HCT116 (cell line): ENCODE data around the gene CCL1.

ENCODE experiments used
- CEBPB ChIP-seq: IDR thresholded peaks from 2 replicates; pipeline ENCODE4 v1.6.1; 2012; ENCODE audit warnings: low read depth
- EGR1 ChIP-seq: IDR thresholded peaks from 2 replicates; pipeline ENCODE4 v1.6.1; 2012; ENCODE audit warnings: low read depth
- EZH2 ChIP-seq: fragments of 200-600 bp; sonication (generic); IDR thresholded peaks from 2 replicates; pipeline ENCODE4 v1.6.1; 2017; ENCODE audit warnings: antibody characterized with exemption, mixed run types
- MAX ChIP-seq: IDR thresholded peaks from 2 replicates; pipeline ENCODE4 v1.6.1; 2012
- RAD21 ChIP-seq: IDR thresholded peaks from 2 replicates; pipeline ENCODE4 v1.6.1; 2012; ENCODE audit warnings: low read depth, mild to moderate bottlenecking
- TF ChIP-seq, protein P1 (sequence below), 3 experiments: fragments of 200-600 bp in 1 of 3; sonication (generic) in 1 of 3; IDR thresholded peaks in 2 of 3; conservative IDR thresholded peaks in 1 of 3; 2 replicates each; pipeline ENCODE4 v1.5.1; 2012 to 2017; ENCODE audit warnings: low read depth in 2 of 3, low read length in 2 of 3, antibody characterized with exemption in 1 of 3, borderline replicate concordance in 1 of 3, control low read depth in 1 of 3, mild to moderate bottlenecking in 1 of 3, mixed read lengths in 1 of 3, mixed run types in 1 of 3, moderate library complexity in 1 of 3; ENCODE audit not compliant: insufficient read depth in 1 of 3
- TF ChIP-seq, protein P2 (sequence below): IDR thresholded peaks from 2 replicates; pipeline ENCODE4 v1.6.1; 2012; ENCODE audit warnings: low read depth

DNA sequence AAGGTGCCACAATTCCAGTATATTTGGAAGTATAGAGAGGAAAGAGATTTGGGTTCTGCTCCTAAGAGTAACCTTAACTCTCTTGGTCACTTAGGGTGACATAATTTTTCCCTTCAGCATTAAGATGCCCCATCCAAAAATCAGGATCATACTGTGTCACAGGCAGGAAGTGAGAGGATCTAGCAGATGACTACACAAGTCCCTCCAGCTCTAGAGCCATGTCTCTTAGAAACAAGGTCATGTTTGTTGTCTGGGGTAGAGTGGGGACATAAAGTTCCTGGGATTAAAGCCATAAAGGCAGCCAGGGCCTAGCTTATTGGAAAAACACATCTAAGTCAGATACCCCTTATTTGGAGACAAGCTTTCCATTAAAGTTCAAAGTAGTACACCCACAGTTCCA is 41.1 kb downstream of the CCL1 start:
- TF ChIP-seq RAD21 (no peak), EZH2 (no peak), MAX (no peak), CEBPB (no peak), EGR1 (no peak)
- TF ChIP-seq, protein P1, sequence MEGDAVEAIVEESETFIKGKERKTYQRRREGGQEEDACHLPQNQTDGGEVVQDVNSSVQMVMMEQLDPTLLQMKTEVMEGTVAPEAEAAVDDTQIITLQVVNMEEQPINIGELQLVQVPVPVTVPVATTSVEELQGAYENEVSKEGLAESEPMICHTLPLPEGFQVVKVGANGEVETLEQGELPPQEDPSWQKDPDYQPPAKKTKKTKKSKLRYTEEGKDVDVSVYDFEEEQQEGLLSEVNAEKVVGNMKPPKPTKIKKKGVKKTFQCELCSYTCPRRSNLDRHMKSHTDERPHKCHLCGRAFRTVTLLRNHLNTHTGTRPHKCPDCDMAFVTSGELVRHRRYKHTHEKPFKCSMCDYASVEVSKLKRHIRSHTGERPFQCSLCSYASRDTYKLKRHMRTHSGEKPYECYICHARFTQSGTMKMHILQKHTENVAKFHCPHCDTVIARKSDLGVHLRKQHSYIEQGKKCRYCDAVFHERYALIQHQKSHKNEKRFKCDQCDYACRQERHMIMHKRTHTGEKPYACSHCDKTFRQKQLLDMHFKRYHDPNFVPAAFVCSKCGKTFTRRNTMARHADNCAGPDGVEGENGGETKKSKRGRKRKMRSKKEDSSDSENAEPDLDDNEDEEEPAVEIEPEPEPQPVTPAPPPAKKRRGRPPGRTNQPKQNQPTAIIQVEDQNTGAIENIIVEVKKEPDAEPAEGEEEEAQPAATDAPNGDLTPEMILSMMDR (IDR thresholded peaks at IDR 0.05 in 2 of 3, conservative IDR thresholded peaks at IDR 0.05 in 1 of 3; ENCODE audit: borderline replicate concordance in 1 of 3, insufficient read depth in 1 of 3, low read depth in 2 of 3, low read length in 2 of 3), result no peak
- TF ChIP-seq, protein P2, sequence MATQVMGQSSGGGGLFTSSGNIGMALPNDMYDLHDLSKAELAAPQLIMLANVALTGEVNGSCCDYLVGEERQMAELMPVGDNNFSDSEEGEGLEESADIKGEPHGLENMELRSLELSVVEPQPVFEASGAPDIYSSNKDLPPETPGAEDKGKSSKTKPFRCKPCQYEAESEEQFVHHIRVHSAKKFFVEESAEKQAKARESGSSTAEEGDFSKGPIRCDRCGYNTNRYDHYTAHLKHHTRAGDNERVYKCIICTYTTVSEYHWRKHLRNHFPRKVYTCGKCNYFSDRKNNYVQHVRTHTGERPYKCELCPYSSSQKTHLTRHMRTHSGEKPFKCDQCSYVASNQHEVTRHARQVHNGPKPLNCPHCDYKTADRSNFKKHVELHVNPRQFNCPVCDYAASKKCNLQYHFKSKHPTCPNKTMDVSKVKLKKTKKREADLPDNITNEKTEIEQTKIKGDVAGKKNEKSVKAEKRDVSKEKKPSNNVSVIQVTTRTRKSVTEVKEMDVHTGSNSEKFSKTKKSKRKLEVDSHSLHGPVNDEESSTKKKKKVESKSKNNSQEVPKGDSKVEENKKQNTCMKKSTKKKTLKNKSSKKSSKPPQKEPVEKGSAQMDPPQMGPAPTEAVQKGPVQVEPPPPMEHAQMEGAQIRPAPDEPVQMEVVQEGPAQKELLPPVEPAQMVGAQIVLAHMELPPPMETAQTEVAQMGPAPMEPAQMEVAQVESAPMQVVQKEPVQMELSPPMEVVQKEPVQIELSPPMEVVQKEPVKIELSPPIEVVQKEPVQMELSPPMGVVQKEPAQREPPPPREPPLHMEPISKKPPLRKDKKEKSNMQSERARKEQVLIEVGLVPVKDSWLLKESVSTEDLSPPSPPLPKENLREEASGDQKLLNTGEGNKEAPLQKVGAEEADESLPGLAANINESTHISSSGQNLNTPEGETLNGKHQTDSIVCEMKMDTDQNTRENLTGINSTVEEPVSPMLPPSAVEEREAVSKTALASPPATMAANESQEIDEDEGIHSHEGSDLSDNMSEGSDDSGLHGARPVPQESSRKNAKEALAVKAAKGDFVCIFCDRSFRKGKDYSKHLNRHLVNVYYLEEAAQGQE, result no peak
